HEK293T (cell line): ENCODE measurements around the gene TM7SF2.

ENCODE experiments used
- ARNT ChIP-seq: fragments of 450-650 bp; IDR thresholded peaks from 2 replicates; pipeline ENCODE4 v1.6.1; 2017; ENCODE audit warnings: mild to moderate bottlenecking
- ELF4 ChIP-seq: fragments of 450-650 bp; IDR thresholded peaks from 2 replicates; pipeline ENCODE4 v1.6.1; 2017; ENCODE audit warnings: antibody characterized with exemption
- FOXA1 ChIP-seq: fragments of 450-650 bp; IDR thresholded peaks from 2 replicates; pipeline ENCODE4 v1.6.1; 2016; ENCODE audit warnings: mild to moderate bottlenecking
- FOXM1 ChIP-seq: fragments of 450-650 bp; IDR thresholded peaks from 2 replicates; pipeline ENCODE4 v1.6.1; 2017; ENCODE audit warnings: mild to moderate bottlenecking, borderline replicate concordance
- SP1 ChIP-seq: fragments of 450-650 bp; IDR thresholded peaks from 2 replicates; pipeline ENCODE4 v1.6.1; 2017
- SUZ12 ChIP-seq: fragments of 450-650 bp; IDR thresholded peaks from 2 replicates; pipeline ENCODE4 v1.6.1; 2016; ENCODE audit warnings: mild to moderate bottlenecking
- TARDBP ChIP-seq: fragments of 450-650 bp; IDR thresholded peaks from 2 replicates; pipeline ENCODE4 v1.6.1; 2016
- ZNF384 ChIP-seq: fragments of 450-650 bp; IDR thresholded peaks from 2 replicates; pipeline ENCODE4 v1.6.1; 2016

- no peak for TF ChIP-seq FOXM1
- no peak for TF ChIP-seq SP1
- no peak for TF ChIP-seq FOXA1
- no peak for TF ChIP-seq ELF4
- no peak for TF ChIP-seq ZNF384
- TF ChIP-seq ARNT, result no peak
- TF ChIP-seq TARDBP, result no peak
- TF ChIP-seq SUZ12, result no peak
These were observed 39.1 kb upstream of the TM7SF2 start for GRCh38 chr11:65072631-65072966.
